ENCODE results near the gene RFX5.
"Not testable (repeated sequence)": the region's sequence is repeated elsewhere in the genome, so short reads cannot be mapped to it uniquely, and the experiment has no call there.

RFX5 gene

GRCh38 chr1:151346769-151347522, at the start of gene RFX5:
Gene RFX5, minus strand, starts transcription at chr1:151347252. Its CDS starts 932 bp downstream, at chr1:151346320.
- peak; percentile 80 to 85 for DNase-seq (ENCODE audit: low read depth in 2 of 2)

GRCh38 chr1:151396265-151396664, 49.2 kb upstream of the RFX5 start:
- DNase-seq (ENCODE audit: low read depth in 2 of 2) = not testable (repeated sequence)

- no peak for DNase-seq (ENCODE audit: low read depth in 2 of 2)
Measured at GRCh38 chr1:151393583-151393982, 46.5 kb upstream of the RFX5 start.

- DNase-seq (ENCODE audit: low read depth in 2 of 2) = no peak
Measured at GRCh38 chr1:151391079-151391563, 44.1 kb upstream of the RFX5 start.

- not testable (repeated sequence) for DNase-seq (ENCODE audit: low read depth in 2 of 2)
Measured at GRCh38 chr1:151390221-151391078, 43.4 kb upstream of the RFX5 start.

- DNase-seq (ENCODE audit: low read depth in 2 of 2) = no peak
Measured at GRCh38 chr1:151386002-151386401, 39.0 kb upstream of the RFX5 start.

GRCh38 chr1:151384584-151384983, 37.5 kb upstream of the RFX5 start:
- no peak for DNase-seq (ENCODE audit: low read depth in 2 of 2)

GRCh38 chr1:151377150-151377884, 30.3 kb upstream of the RFX5 start:
- DNase-seq (ENCODE audit: low read depth in 2 of 2) = no peak

GRCh38 chr1:151373196-151373595, 26.1 kb upstream of the RFX5 start:
- no peak for DNase-seq (ENCODE audit: low read depth in 2 of 2)

- no peak for DNase-seq (ENCODE audit: low read depth in 2 of 2)
Measured at GRCh38 chr1:151372058-151372934, 25.2 kb upstream of the RFX5 start, which contains the start of gene SELENBP1. Gene SELENBP1, minus strand, starts transcription at chr1:151372705. Its CDS starts 64 bp downstream, at chr1:151372641.

GRCh38 chr1:151371370-151372057, 24.5 kb upstream of the RFX5 start:
- no peak for DNase-seq (ENCODE audit: low read depth in 2 of 2)

- DNase-seq (ENCODE audit: low read depth in 2 of 2) = no peak
Measured at GRCh38 chr1:151370211-151370911, 23.3 kb upstream of the RFX5 start.

GRCh38 chr1:151369621-151370048, 22.6 kb upstream of the RFX5 start:
- DNase-seq (ENCODE audit: low read depth in 2 of 2) = no peak

- DNase-seq (ENCODE audit: low read depth in 2 of 2) = no peak
Measured at GRCh38 chr1:151369302-151369610, 22.2 kb upstream of the RFX5 start.

- no peak for DNase-seq (ENCODE audit: low read depth in 2 of 2)
Measured at GRCh38 chr1:151368393-151369301, 21.6 kb upstream of the RFX5 start.

- no peak for DNase-seq (ENCODE audit: low read depth in 2 of 2)
Measured at GRCh38 chr1:151367658-151368392, 20.8 kb upstream of the RFX5 start.

GRCh38 chr1:151364996-151365395, 17.9 kb upstream of the RFX5 start:
- no peak for DNase-seq (ENCODE audit: low read depth in 2 of 2)

Measured in activated CD4-positive, alpha-beta T cell treated with anti-CD3 and anti-CD28 coated beads for 24 hours (primary cell).